ENCODE data around the gene ST6GALNAC5. TPM values are rescaled to one million over a fixed set of nuclear protein-coding genes. Genes with fewer than 3 reads are reported as not detected.

ST6GALNAC5 gene
- total RNA-seq, 2 donors from 2014 or later, result 9.1 to 9.4 TPM

DNA sequence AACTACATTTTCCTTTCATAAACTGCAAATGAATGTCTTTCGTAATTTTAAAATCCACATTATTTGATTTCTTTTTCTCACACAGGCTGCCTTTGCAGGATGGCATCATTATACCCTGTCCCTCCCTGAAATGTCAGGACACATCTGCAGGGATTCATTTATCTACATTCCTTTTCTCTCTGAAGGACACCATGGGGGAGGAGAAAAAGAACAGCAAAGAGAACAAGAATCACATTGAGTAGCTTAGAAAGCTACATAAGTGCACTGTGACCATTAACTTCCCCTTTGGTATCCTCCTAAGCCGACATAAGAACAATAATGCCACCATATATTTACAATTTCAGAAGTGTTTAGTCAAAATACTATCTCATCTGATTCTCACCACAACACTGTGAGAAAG, 222.5 kb downstream of the ST6GALNAC5 start:
- no peak overlapping the region for H3K27ac ChIP-seq (ENCODE audit: low read depth, low read length)
- Mint-ChIP-seq H3K4me1 (peaks cover 13% of the 10 kb centered on the region), H3K27ac (no peak overlapping the region), H3K9me3 (no peaks in the 10 kb centered on the region), H3K4me3 (no peak overlapping the region), H3K36me3 (ENCODE audit: low read depth) (no peaks in the 10 kb centered on the region), H3K27me3 (ENCODE audit: insufficient read depth) (no peaks in the 10 kb centered on the region)
- WGBS, 2 experiments (ENCODE audit: insufficient coverage in 1 of 2, insufficient read length in 1 of 2), result 90 to 100% methylated on average over 1 to 2 of the region's 2 CpGs
- no peaks in the 10 kb centered on the region for H3K4me1 ChIP-seq (ENCODE audit: control insufficient read depth, insufficient read depth, low read length)
- no peaks in the 10 kb centered on the region for H3K36me3 ChIP-seq (ENCODE audit: control insufficient read depth, insufficient read depth, low read length)
- H3K27me3 ChIP-seq (ENCODE audit: control insufficient read depth, insufficient read depth, low read length, poor library complexity, severe bottlenecking), result no peaks in the 10 kb centered on the region
- H3K4me3 ChIP-seq (ENCODE audit: low read length), result no peak overlapping the region
- TF ChIP-seq, protein P1, sequence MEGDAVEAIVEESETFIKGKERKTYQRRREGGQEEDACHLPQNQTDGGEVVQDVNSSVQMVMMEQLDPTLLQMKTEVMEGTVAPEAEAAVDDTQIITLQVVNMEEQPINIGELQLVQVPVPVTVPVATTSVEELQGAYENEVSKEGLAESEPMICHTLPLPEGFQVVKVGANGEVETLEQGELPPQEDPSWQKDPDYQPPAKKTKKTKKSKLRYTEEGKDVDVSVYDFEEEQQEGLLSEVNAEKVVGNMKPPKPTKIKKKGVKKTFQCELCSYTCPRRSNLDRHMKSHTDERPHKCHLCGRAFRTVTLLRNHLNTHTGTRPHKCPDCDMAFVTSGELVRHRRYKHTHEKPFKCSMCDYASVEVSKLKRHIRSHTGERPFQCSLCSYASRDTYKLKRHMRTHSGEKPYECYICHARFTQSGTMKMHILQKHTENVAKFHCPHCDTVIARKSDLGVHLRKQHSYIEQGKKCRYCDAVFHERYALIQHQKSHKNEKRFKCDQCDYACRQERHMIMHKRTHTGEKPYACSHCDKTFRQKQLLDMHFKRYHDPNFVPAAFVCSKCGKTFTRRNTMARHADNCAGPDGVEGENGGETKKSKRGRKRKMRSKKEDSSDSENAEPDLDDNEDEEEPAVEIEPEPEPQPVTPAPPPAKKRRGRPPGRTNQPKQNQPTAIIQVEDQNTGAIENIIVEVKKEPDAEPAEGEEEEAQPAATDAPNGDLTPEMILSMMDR (conservative IDR thresholded peaks at IDR 0.05), result no peak
- no peak overlapping the region for H3K9ac ChIP-seq (ENCODE audit: extremely low read depth, low read length, poor library complexity, severe bottlenecking)
- no peaks in the 10 kb centered on the region for H3K9me3 ChIP-seq (ENCODE audit: control insufficient read depth, low read length)
- no peak for DNase-seq

GRCh38 chr1:77095236-77095635, 228.0 kb downstream of the ST6GALNAC5 start:
- Mint-ChIP-seq H3K4me1 (no peaks in the 10 kb centered on the region), H3K9me3 (peaks cover 4% of the 10 kb centered on the region), H3K4me3 (no peak overlapping the region), H3K27ac (no peak overlapping the region), H3K27me3 (ENCODE audit: insufficient read depth) (no peaks in the 10 kb centered on the region), H3K36me3 (ENCODE audit: low read depth) (peaks cover 4% of the 10 kb centered on the region)
- no peak overlapping the region for H3K27ac ChIP-seq (ENCODE audit: low read depth, low read length)
- no peaks in the 10 kb centered on the region for H3K9me3 ChIP-seq (ENCODE audit: control insufficient read depth, low read length)
- no peak for DNase-seq
- H3K27me3 ChIP-seq (ENCODE audit: control insufficient read depth, insufficient read depth, low read length, poor library complexity, severe bottlenecking), result no peaks in the 10 kb centered on the region
- no peak overlapping the region for H3K4me3 ChIP-seq (ENCODE audit: low read length)
- 80 to 100% methylated on average over 1 of the region's 1 CpG for WGBS, 2 experiments (ENCODE audit: insufficient coverage in 1 of 2, insufficient read length in 1 of 2)
- no peaks in the 10 kb centered on the region for H3K4me1 ChIP-seq (ENCODE audit: control insufficient read depth, insufficient read depth, low read length)
- H3K9ac ChIP-seq (ENCODE audit: extremely low read depth, low read length, poor library complexity, severe bottlenecking), result no peak overlapping the region
- TF ChIP-seq, protein P1 (conservative IDR thresholded peaks at IDR 0.05), result no peak
- no peaks in the 10 kb centered on the region for H3K36me3 ChIP-seq (ENCODE audit: control insufficient read depth, insufficient read depth, low read length)

DNA sequence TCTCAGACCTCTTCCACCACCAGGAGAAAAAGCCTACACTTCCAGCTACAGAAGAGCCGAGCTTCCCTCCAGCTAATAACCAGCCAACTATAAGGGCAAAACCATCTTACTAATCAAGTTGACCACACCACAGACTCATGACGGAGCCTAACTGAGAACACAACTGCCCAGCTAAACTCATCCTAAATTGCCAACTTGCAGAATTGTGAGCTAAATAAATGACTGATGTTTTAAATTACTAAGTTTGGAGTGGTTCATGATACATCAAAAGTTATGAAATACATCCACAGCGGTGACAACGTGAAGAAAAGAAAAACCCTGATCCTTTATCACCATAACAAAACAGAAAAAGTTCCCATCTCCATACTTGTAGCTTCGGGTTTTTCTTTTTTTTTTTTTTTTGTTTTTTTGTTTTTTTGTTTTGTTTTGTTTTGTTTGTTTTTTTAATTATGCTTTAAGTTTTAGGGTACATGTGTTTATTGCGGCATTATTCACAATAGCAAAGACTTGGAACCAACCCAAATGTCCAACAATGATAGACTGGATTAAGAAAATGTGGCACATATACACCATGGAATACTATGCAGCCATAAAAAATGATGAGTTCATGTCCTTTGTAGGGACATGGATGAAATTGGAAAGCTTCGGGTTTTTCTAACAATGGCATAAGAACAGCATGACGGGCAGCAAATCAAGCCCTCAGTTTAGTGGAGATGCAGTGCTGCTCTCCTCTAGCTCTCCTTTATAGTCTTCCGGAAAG, 229.4 kb downstream of the ST6GALNAC5 start:
- no peaks in the 10 kb centered on the region for H3K4me1 Mint-ChIP-seq
- 91 to 100% methylated on average over 3 to 8 of the region's 9 CpGs for WGBS, 2 experiments (ENCODE audit: insufficient coverage in 1 of 2, insufficient read length in 1 of 2)
- H3K27me3 Mint-ChIP-seq (ENCODE audit: insufficient read depth), result no peaks in the 10 kb centered on the region
- Histone ChIP-seq H3K27ac (ENCODE audit: low read depth, low read length) (no peak overlapping the region), H3K4me3 (ENCODE audit: low read length) (no peak overlapping the region), H3K27me3 (ENCODE audit: control insufficient read depth, insufficient read depth, low read length, poor library complexity, severe bottlenecking) (no peaks in the 10 kb centered on the region), H3K4me1 (ENCODE audit: control insufficient read depth, insufficient read depth, low read length) (no peaks in the 10 kb centered on the region), H3K9ac (ENCODE audit: extremely low read depth, low read length, poor library complexity, severe bottlenecking) (no peak overlapping the region), H3K36me3 (ENCODE audit: control insufficient read depth, insufficient read depth, low read length) (no peaks in the 10 kb centered on the region), H3K9me3 (ENCODE audit: control insufficient read depth, low read length) (no peaks in the 10 kb centered on the region)
- H3K27ac Mint-ChIP-seq, result no peak overlapping the region
- H3K9me3 Mint-ChIP-seq, result peaks cover 4% of the 10 kb centered on the region
- DNase-seq, result no peak
- no peak overlapping the region for H3K4me3 Mint-ChIP-seq
- TF ChIP-seq, protein P1 (conservative IDR thresholded peaks at IDR 0.05), result no peak
- peaks cover 4% of the 10 kb centered on the region for H3K36me3 Mint-ChIP-seq (ENCODE audit: low read depth)
